NCI-H774 (cell line): Measurements from ENCODE around the gene PLCG1.

Experiments used
- DNase-seq: peaks from one replicate; lab custom pipeline; 2025; lab: John Stamatoyannopoulos, UW

The PLCG1 gene

DNA sequence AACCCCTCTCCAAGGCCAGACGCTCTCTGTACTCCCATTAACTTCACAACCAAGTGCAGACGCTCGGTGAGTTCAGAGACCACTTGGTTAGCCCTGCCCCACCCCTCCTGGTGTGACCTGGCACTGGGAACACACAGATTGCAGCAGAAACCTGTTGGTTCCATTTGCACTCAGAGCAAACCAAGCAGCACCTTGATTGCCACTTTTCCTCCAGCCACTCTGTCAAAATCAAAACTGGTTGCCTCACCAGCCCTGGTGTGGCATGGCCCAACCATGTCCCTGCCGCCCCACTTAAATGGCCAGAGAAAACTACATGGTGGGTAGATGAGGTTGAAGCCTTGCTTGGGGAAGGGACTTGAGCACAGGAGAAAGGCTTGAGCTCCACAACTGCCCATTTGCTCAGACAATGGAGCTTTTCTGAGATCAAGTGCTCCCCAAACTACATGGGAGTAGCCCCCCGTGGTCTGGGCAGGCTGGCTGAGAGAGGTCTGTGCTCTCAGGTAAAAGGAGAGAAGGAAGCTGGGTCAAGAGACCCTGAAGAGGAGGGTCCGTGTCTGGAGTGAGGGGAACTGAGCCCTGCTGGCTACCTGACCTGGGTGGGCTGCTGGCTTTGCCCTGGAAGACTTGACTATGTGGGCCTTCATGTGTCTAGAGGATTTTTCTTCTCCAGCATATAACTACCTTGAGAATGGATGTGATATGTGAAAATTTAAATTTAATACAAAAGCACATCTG is 43.4 kb downstream of the PLCG1 start:
- DNase-seq, result no peak

DNA sequence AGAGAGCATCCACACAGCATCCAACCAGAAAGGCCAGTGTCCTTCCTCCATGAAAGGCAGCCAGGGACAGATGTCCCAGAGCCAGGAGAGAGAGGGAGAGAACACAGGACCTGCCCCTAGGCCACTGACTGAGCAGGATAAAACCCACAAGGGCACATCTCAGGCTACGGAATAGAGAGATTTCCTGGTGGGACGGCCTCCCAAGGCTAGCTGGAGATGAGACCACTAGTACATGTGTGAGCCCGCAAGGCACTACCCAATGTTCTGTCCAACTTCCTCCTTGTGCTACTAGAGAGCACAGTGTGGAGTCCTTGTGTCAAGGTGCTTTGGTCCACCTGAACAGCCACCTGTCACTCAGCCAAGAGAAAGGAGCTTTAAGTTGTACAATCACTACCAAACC is 44.2 kb downstream of the PLCG1 start:
- DNase-seq, result no peak

DNA sequence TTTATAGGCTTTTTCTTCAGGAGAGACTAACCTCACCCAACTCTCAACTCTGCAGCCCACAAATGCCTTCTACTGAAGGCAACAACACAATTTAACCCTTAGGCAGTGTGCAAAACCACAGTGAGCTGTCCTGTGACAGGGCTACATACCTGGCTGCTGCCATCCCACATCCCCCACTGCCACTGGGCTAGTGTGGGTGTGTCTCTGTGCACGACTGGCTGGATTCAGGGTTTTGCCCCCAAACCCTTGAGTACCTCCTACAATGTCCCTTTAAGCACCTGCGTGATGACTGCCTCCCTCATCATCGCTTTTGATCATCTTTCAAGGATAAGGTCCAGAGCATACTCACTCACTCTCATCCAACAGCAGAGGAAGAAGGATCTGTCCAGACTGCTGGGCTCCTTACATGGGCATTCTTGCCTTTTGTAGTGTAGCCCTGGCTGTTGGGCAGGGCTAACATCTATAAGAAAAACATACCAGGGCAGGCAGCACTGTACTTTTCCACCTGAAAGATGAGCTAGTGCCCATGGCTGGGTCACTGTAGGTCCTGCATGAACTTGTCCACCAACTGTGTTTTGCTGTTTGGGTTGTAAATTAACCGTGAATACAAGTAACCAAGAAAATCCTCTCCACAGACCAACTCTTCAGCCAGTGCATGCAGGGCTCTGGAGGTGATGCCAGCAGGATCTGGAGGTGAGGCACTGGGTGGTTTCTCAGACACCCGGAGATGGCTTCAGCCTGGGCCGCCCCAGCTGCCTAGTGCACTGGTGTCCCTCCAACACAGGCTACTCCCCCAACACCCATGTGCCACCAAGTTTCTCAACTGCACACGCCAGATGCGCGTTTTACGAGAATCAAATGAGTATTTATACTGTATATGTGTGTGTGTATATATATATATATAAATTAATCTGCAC is 45.2 kb downstream of the PLCG1 start:
- DNase-seq, result no peak

DNA sequence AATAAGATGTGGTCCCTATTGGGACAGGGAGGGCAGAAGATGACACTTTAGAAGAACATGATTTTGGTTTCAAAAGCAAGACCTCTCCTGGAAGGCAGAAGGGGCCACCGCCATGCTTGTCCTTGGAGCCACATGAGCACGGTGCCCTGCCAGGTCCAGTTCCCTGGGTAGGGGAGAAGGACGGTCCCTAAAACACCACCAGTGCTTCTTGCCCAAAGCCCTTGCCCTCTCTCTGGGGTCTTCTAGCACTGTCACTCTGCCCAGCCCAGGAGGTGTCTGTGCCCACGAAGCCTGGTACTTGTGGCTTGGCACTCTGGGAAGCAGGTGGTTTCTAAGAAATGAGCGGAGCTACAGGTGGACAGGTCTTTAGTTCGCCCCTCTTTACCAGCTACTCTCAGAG is 46.0 kb downstream of the PLCG1 start:
- no peak for DNase-seq

DNA sequence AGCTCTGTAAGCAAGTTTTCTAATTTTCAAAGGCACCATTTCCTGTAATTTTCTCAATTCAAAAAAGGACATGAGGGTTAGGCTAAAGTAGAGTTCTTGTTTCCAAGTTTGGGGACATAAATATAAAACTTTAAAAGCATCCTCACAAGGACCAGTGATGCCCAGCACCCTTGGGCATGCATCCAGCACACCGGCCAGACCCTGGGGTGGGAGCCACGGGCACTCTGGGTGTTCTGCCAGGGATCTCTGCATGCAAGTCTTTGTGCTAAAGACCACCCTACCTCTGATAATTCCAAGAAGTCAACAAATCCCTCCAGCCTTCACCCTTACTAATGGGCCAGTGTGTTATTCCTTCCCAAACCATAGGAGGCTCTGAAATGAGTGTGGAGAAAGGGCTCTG is 46.5 kb downstream of the PLCG1 start:
- DNase-seq, result no peak

DNA sequence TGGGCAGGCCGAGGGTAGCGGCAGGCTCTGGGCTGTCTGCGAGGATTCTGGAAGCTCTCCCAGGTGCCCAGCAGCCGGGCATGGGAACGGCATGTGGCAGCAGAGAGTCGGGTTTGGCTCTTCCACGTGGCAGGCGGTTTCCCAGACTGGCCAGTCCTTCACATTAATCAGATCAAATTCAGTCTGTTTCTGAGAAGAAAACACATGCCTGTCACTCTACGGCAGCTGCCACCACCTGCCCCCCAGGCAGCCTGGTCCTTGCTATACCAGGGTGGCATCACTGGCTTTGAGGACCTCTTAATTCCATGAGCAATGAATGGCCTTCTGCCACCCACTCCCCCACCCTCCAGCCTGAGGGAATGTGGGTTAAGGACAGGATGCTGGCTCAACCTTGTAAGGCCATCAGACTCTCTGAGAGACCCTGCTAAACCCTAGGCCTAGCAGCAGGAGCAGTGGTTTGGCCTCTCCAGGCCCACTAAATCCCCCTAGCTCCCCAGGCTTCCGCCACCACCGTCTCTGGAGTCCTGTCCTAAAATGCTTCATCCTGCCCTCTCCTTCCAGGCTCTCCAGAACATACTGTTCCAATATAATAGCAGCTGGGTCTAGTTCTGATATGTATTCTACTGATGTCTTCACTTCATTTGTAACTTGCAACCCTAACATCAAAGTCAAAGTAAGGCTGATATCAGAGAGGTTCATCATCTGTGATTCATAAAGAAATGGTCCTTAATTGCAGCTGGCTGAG is 47.8 kb downstream of the PLCG1 start:
- no peak for DNase-seq

DNA sequence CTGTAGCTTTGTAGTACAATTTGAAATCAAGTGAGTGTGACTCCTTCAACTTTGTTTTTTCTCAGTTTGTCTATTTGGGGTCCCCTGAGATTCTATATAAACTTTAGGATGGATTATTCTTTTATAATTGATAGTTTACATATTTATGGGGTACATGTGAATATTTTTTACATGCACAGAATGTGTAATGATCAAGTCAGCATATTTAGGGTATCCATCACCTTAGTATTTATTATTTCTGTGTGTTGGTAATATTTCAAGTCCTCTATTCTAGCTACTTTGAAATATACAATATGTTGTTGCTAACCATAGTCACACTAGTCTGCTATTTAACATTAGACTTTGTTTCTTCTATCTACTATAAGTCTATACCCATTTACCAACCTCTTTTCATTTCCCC is 50.3 kb downstream of the PLCG1 start:
- no peak for DNase-seq

DNA sequence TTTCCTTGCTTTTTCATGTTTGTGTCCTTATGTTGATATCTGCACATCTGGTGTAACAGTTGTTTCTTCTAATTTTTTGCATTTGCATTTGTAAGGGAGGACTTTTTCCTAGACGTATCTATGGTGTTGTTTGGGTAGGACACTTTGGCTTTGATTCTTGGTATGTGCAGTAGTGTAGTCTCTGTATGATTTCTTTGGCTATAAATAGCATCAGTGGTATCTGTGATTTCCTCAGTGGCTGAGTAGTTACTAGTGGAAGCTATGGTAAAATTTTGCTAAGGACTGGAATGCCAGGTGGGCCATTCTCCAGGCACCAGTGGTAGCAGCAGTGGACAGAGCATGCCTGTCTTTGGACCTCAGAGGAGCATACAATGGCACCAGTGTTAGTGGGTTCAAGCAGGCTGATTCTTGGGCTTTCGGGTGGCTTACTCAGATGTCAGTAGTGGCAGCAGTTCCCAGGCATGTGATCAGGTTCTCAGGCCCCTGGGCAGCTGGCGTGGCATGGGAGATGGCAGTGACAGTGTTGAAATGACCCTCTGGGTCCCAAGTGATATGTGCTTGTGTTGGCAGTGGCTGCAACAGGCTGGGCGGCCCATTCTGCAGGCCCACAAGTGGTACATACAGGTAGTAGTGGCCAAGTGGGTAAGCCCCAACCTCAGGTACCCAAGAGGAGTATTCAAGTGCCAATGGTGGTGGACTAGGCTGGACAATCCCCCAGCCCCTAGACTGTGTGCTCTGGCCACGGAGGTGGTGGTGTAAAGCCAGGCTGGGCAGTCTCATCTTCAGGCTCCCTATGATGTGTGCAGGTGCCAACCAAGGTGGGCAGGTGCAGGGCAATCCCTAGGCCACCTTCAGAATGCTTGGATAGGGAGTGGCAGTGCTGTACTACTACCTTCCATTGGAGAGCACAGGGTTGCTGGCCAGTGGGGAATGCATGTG is 54.5 kb downstream of the PLCG1 start:
- DNase-seq, result no peak

DNA sequence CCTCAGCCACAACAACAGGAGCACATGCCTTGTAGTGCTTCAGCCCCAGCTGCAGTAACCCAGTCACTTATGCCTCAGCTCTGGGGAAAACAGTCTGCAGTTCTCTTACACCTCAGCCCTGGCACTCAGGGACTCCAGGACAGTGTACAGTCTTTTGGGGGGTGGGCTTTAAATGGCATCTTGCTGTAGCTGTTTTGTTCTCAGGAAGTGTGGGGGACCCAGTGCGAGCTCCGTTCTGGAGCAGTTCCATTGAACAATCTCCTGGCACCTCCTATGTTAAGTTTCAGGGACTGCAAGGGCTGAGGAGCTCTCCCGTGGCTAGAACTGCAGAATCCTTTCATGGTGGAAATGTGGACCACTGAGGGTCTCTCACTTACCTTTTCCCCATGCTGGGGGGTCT is 55.2 kb downstream of the PLCG1 start:
- DNase-seq, result no peak

DNA sequence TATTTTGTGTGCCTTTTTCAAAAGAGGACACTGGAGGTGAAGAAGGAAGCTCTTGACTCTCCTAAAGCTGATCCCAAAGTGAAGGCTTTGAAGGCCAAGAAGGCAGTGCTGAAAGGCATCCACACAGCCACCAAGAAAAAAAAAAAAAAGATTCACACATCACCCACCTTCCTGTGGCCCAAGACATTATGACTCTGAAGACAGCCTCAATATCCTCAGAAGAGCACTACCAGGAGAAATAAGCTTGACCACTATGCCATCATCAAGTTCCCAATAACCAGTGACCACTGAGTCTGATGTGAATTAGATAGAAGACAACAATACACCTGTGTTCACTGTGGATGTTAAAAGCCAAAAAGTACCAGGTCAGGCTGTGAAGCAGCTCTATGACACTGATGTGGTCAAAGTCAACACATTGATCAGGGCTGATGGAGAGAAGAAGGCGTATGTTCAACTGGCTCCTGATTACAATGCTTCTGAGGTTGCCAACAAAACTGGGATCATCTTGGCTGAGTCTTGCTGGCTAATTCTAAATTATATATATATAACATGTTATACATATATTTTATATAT is 59.4 kb downstream of the PLCG1 start:
- no peak for DNase-seq

DNA sequence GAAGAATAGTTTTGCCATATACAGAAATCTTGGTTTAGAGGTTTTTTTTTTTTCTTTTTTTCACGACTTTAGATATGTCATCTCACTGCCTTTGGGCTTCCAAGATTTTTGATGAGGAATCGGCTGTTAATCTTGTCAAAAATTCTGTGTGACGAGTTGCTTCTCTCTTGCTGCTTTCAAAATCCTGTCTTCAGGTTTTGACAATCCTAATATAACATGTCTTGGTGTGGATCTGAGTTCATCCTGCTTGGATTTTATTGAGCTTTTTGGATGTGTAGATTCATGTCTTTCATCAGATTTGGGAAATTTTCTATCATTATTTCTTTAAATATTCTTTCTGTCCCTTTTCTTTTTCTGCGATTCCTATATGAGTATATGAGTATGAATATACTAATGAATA is 61.1 kb downstream of the PLCG1 start:
- DNase-seq, result no peak

DNA sequence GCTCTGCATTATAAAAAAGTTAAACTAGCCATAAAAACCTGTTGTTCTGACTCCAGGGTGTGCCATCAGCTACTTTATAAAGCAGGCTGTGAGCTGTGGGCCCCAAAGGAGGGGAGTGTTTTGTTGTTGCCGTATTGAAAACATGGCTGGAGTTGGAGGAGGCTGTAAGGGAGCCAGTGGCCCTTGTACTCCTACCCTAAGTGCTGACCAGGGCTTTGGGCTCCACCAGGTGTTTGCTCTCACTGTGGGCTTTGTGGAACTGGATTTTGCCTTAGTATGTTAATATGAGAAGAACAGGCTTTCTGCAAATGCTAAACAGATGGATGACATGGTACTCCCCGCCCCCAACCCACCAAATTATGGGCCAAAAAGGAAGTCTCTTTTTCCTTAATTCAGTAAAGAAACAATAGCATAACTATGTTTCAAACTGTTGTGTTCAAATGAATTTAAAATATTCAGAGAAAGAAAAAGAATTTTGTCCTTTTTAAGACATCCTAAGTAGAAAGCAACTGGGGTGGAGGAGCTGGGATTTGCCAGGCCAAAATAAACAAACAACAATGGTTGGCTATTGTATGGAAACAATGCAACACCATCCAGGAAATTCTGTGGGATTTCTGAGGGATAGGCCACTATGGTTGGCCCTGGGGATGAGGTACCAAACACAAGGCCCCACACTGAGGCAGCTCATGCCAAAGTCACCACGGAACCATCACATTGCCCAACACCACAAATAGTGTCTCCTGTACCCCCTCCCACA is 63.3 kb downstream of the PLCG1 start:
- no peak for DNase-seq

DNA sequence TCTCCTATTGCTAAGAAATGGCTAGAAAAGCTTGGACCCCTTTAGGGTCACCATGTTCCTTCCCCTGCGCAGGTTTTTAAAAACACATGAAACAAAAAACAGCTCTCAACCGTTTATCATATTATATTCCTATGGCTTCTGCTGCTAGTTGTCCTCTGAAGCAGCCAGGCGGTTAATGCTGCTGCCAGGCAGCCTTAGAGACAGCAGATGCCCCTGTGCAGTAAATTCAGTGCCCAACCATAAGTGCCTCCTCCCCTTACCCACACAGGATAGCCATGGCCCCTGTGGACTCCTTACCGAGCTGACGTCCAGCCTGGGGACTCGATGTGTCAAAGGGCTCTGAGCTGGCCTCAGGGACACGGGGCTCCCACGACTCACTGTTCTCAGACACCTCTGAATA is 64.4 kb downstream of the PLCG1 start:
- no peak for DNase-seq

DNA sequence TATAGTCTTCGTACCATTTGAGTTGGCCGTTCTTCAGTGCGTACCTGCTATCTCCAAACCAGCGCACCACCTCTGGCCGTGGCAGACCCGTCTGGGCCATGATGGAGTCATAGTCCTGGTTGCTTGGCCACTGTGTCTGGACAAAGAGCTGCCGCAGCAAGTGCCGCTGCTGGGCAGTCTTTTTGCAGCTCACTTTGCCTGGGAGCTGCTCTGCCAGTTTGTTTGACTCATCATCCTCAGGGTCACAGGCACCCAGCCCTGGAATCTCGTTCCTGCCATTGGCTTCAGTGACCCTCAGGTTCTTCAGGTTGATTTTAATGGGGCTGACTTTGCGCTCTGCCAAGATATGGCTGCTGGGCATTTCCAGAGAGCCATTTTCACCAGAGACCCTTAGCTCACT is 65.1 kb downstream of the PLCG1 start:
- DNase-seq, result no peak

DNA sequence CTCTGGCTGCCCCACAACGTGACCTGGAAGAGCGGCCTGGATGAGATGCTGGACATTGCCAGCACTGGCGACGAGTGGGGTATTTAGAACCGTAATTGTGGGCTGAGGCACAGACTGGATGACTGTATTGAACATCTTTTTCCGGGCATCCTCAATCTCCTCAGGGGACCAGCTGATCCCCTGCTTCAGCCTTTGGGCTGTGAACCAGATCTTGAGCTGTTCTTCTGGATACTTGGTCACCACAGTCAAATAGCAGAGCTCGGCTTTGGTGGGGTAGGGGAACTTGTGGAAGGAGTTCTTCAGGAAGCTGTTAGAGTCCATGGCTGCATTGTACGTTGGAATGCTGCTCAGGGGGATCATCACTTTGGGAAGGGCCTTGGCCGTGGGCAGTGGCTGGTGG is 66.3 kb downstream of the PLCG1 start:
- no peak for DNase-seq

DNA sequence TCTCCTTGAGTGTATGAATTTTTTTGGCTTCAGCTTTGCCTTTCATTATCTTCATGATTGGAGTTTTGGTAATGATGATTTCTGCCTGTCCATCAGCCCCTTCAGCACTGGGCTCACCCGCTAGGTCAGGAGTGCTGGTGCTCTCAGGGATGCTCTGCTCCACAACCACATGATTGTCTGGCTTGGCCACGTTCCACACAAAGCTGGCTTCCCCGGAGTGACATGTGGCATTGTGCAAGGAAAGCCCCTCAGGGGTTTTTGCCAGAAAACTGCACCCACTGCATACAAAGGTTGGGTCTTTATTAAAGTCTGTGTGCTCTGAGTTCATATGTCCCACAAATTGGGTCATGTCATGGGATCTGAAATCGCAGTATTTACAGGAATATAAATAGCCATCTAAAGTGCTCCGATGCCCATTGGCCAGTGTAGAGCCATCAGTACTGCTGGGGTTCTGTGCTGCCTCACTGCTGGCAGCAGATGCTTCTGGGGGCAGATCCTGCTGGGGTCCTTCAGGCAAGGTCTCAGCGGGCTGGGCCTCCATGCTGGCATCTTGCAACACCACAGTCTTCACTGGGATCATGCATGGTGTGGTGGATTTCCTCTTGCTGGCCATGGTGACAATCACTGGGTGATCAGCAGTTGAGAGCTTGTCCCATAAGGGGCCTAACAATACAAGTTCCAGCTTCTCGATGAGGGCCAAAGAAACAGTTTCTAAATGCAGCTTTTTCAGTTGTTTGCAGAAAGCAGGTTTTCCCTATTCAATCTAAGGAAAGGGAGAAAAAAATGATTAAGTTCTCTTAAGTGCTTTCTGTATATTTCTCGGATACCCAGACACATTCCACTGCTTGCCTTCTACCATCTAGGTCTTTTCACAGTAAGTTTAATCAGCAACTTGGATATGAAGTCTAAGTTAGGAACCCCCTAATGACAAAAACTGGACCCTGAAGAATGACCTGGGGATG is 67.2 kb downstream of the PLCG1 start:
- no peak for DNase-seq

DNA sequence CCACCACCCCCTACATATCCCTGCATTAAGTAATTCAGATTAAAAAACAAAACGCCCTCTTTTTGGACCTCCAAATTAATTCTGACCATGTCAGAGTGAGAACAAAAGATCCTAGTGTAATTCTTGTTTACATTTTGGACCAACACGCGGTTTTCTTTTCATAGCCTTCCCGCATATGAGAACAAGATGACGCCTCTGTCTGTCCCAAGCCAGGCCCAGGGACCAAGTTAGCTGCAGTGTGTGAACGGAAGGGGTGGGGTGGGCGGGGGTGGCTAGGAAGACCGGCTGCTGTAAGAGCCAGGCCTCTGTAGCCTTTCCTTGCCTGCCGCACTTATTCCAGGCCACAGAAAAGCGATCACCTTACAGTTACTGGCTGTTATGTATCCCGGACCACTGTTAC is 68.0 kb downstream of the PLCG1 start:
- no peak for DNase-seq

DNA sequence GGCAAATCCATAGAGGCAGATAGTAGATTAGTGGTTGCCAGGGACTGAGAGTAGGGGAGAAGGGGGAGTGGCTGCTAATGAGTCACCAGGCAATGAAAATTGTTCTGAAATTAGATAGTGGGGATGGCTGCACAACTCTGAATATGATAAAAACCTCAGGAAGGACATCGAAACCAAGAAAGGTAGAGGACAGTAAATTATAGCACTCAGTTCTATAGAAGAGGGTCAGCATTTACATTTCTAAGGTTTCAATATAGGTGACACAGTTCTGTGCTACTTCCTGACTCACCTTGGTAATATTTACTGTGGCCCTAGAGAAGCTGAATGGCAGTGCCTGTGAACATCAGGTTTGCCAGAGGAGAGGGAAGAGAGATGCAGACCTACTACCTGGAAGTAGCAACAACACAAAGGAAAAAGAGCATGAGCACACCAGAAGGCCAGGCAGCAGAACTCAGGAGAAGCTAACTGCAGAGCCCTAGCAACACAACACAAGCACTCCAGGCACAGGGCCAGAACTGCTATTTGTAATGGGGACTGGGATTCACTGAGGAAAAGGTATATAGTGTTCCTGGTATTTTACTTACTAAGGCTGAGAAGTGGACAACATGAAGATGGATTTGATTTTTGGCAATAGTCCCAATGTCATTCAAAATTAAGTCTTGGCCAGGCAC is 75.9 kb downstream of the PLCG1 start:
- peak; percentile 11 for DNase-seq

DNA sequence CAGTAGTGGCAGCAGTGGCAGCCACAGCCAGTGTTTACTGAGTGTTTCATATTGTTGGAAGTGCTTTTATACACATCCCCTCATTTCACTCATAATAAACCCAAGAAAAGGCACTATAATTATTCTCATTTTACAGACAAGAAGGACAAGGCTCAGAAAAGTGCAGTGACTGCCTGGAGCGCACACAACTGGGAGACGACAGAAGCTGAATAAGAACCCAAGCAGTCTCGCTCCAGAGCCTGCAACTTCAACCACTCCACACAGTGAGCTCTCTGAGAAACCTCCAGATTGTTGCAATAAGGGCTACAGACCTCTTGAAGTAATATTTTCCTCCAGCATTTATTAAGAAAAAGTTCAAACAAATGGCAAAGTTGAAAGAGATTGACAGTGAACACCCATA is 76.9 kb downstream of the PLCG1 start:
- no peak for DNase-seq
